Activated CD8-positive, alpha-beta memory T cell treated with anti-CD3 and anti-CD28 coated beads, Interleukin-2, amount 50 U/mL, for 4 hours (primary cell): ENCODE measurements around the gene DIS3L2.
"Not testable (repeated sequence)": the region's sequence is repeated elsewhere in the genome, so short reads cannot be mapped to it uniquely, and the experiment has no call there.

Experiments used
- DNase-seq: peaks from one replicate; pipeline ENCODE4 v3.0.0-alpha.2; 2020

DIS3L2 gene

GRCh38 chr2:231929961-231930592 is 31.4 kb upstream of the DIS3L2 start:
- DNase-seq: no peak

GRCh38 chr2:231930593-231931281 is 30.8 kb upstream of the DIS3L2 start:
- no peak for DNase-seq

GRCh38 chr2:231931481-231931915 is 30.0 kb upstream of the DIS3L2 start:
- no peak for DNase-seq

- DNase-seq: no peak
Observed at GRCh38 chr2:231932711-231932970, 28.9 kb upstream of the DIS3L2 start.

GRCh38 chr2:231932985-231933915 is 28.3 kb upstream of the DIS3L2 start:
- no peak for DNase-seq

- no peak for DNase-seq
Observed at GRCh38 chr2:231933916-231934401, 27.6 kb upstream of the DIS3L2 start.

GRCh38 chr2:231934441-231935206 is 26.9 kb upstream of the DIS3L2 start:
- no peak for DNase-seq

GRCh38 chr2:231935207-231935524 is 26.3 kb upstream of the DIS3L2 start:
- DNase-seq: no peak

- no peak for DNase-seq
Observed at GRCh38 chr2:231935815-231936214, 25.7 kb upstream of the DIS3L2 start.

GRCh38 chr2:231936491-231936890 is 25.0 kb upstream of the DIS3L2 start:
- DNase-seq: no peak

GRCh38 chr2:231937057-231937456 is 24.5 kb upstream of the DIS3L2 start:
- DNase-seq: no peak

- no peak for DNase-seq
Observed at GRCh38 chr2:231939022-231939421, 22.5 kb upstream of the DIS3L2 start.

GRCh38 chr2:231940795-231941194 is 20.7 kb upstream of the DIS3L2 start:
- DNase-seq: no peak

- DNase-seq: no peak
Observed at GRCh38 chr2:231941673-231942072, 19.8 kb upstream of the DIS3L2 start.

GRCh38 chr2:231942180-231942579 is 19.3 kb upstream of the DIS3L2 start:
- no peak for DNase-seq

GRCh38 chr2:231946241-231946814 is 15.2 kb upstream of the DIS3L2 start:
- DNase-seq: no peak

GRCh38 chr2:231947112-231947511 is 14.4 kb upstream of the DIS3L2 start:
- DNase-seq: not testable (repeated sequence)

- DNase-seq: no peak
Observed at GRCh38 chr2:231947694-231948093, 13.8 kb upstream of the DIS3L2 start.

GRCh38 chr2:231951452-231952035 is 10.0 kb upstream of the DIS3L2 start:
- no peak for DNase-seq

GRCh38 chr2:231955758-231956472 is 5.6 kb upstream of the DIS3L2 start:
- DNase-seq: no peak

- no peak for DNase-seq
Observed at GRCh38 chr2:231957913-231958763, 3.4 kb upstream of the DIS3L2 start.
